Keratinocyte (primary cell): ENCODE data around the gene CCDC186.

Experiments
- CTCF ChIP-seq, 3 experiments: IDR thresholded peaks in 1 of 3; conservative IDR thresholded peaks in 1 of 3; optimal IDR thresholded peaks in 1 of 3; 2 replicates in 2 of 3; 3 replicates in 1 of 3; pipeline versions ENCODE3 to v1.5.1; 2011; ENCODE audit warnings: low read length in 3 of 3, mild to moderate bottlenecking in 3 of 3, moderate library complexity in 2 of 3, control low read depth in 1 of 3, inconsistent platforms in 1 of 3; ENCODE audit not compliant: insufficient read depth in 2 of 3; ENCODE audit errors: extremely low read depth in 1 of 3
- EZH2 ChIP-seq: IDR thresholded peaks from one replicate; pipeline ENCODE4 v1.6.1; 2012; ENCODE audit warnings: inconsistent platforms, mild to moderate bottlenecking, low read length, moderate library complexity

GRCh38 chr10:114221235-114221634, 47.2 kb upstream of the CCDC186 start:
- TF ChIP-seq CTCF (optimal IDR thresholded peaks at IDR 0.05 in 1 of 3, IDR thresholded peaks at IDR 0.05 in 1 of 3, conservative IDR thresholded peaks at IDR 0.05 in 1 of 3; ENCODE audit: extremely low read depth in 1 of 3, insufficient read depth in 2 of 3, low read length in 3 of 3) (no peak), EZH2 (no peak)
